ENCODE data around the gene CPT1A.
A peak's percentile ranks its signal among the peaks of the same experiment; 100 is the strongest.

The CPT1A gene

GRCh38 chr11:68854273-68854958 is 12.7 kb upstream of the CPT1A start:
- DNase-seq (ENCODE audit: low spot score): no peak

GRCh38 chr11:68852628-68853027 is 10.9 kb upstream of the CPT1A start:
- no peak for DNase-seq (ENCODE audit: low spot score)

- DNase-seq (ENCODE audit: low spot score): no peak
Observed at GRCh38 chr11:68848429-68848828, 6.7 kb upstream of the CPT1A start.

GRCh38 chr11:68847395-68847794 is 5.7 kb upstream of the CPT1A start:
- DNase-seq (ENCODE audit: low spot score): no peak

GRCh38 chr11:68845351-68846002 is 3.8 kb upstream of the CPT1A start:
- DNase-seq (ENCODE audit: low spot score): no peak

- no peak for DNase-seq (ENCODE audit: low spot score)
Observed at GRCh38 chr11:68844801-68845200, 3.1 kb upstream of the CPT1A start.

- no peak for DNase-seq (ENCODE audit: low spot score)
Observed at GRCh38 chr11:68844376-68844775, 2.7 kb upstream of the CPT1A start.

GRCh38 chr11:68843703-68844312 is 2.1 kb upstream of the CPT1A start:
- DNase-seq (ENCODE audit: low spot score): peak; percentile 93

GRCh38 chr11:68843052-68843561 is 1.4 kb upstream of the CPT1A start:
- peak; percentile 61 for DNase-seq (ENCODE audit: low spot score)

GRCh38 chr11:68842427-68843051 is 823 bp upstream of the CPT1A start:
- no peak for DNase-seq (ENCODE audit: low spot score)

GRCh38 chr11:68840661-68841653 is 759 bp downstream of the CPT1A start:
- peak; percentile 56 for DNase-seq (ENCODE audit: low spot score)

- peak; percentile 53 for DNase-seq (ENCODE audit: low spot score)
Observed at GRCh38 chr11:68839911-68840641, 1.6 kb downstream of the CPT1A start.

- peak; percentile 95 for DNase-seq (ENCODE audit: low spot score)
Observed at GRCh38 chr11:68839054-68839865, 2.5 kb downstream of the CPT1A start.

- DNase-seq (ENCODE audit: low spot score): no peak
Observed at GRCh38 chr11:68838572-68838964, 3.1 kb downstream of the CPT1A start.

GRCh38 chr11:68837583-68838571 is 3.8 kb downstream of the CPT1A start:
- no peak for DNase-seq (ENCODE audit: low spot score)

- DNase-seq (ENCODE audit: low spot score): no peak
Observed at GRCh38 chr11:68835749-68836148, 6.0 kb downstream of the CPT1A start.

GRCh38 chr11:68835328-68835727 is 6.4 kb downstream of the CPT1A start:
- no peak for DNase-seq (ENCODE audit: low spot score)

- DNase-seq (ENCODE audit: low spot score): no peak
Observed at GRCh38 chr11:68832476-68833181, 9.1 kb downstream of the CPT1A start.

Data from SW480 (cell line).